GM13976 (cell line): ENCODE results near the gene PASK.

Experiments used
- DNase-seq: peaks from one replicate; pipeline ENCODE4 v3.0.0; 2012; ENCODE audit warnings: low spot score
- in situ Hi-C: fragments of 300-500 bp; cut with MboI; formaldehyde crosslinking; loops from one replicate; pipeline ENCODE4 v1.12.0; 2022; ENCODE audit warnings: low sequenced_read_pairs, mixed read lengths, inconsistent platforms; ENCODE audit not compliant: unreplicated experiment
- TF ChIP-seq, protein P1 (sequence below): IDR thresholded peaks from 2 replicates; pipeline ENCODE4 v1.5.1; 2012; ENCODE audit warnings: borderline replicate concordance, mild to moderate bottlenecking; ENCODE audit not compliant: insufficient read depth; ENCODE audit errors: extremely low read depth, missing control alignments, control extremely low read depth

The PASK gene

GRCh38 chr2:241111440-241111805 is 37.8 kb downstream of the PASK start:
- DNase-seq: peak; percentile 86
- TF ChIP-seq, protein P1, sequence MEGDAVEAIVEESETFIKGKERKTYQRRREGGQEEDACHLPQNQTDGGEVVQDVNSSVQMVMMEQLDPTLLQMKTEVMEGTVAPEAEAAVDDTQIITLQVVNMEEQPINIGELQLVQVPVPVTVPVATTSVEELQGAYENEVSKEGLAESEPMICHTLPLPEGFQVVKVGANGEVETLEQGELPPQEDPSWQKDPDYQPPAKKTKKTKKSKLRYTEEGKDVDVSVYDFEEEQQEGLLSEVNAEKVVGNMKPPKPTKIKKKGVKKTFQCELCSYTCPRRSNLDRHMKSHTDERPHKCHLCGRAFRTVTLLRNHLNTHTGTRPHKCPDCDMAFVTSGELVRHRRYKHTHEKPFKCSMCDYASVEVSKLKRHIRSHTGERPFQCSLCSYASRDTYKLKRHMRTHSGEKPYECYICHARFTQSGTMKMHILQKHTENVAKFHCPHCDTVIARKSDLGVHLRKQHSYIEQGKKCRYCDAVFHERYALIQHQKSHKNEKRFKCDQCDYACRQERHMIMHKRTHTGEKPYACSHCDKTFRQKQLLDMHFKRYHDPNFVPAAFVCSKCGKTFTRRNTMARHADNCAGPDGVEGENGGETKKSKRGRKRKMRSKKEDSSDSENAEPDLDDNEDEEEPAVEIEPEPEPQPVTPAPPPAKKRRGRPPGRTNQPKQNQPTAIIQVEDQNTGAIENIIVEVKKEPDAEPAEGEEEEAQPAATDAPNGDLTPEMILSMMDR: no peak
- in situ Hi-C loops: no loop called here

- in situ Hi-C loops: no loop called here
- TF ChIP-seq, protein P1: no peak
- peak; percentile 76 for DNase-seq
These were observed 38.4 kb downstream of the PASK start for GRCh38 chr2:241110607-241111439.

GRCh38 chr2:241110089-241110606 is 39.1 kb downstream of the PASK start:
- TF ChIP-seq, protein P1: no peak
- in situ Hi-C loops: no loop called here
- no peak for DNase-seq

- TF ChIP-seq, protein P1: no peak
- DNase-seq: no peak
- in situ Hi-C loops: no loop called here
These were observed 39.8 kb downstream of the PASK start for GRCh38 chr2:241109210-241110088.

- TF ChIP-seq, protein P1: no peak
- in situ Hi-C loops: no loop called here
- no peak for DNase-seq
These were observed 40.7 kb downstream of the PASK start for GRCh38 chr2:241108271-241109209.
